K562 (cell line): ENCODE data around the gene CBX4. TPM values are rescaled to one million over a fixed set of nuclear protein-coding genes. Genes with fewer than 3 reads are reported as not detected.
A peak's percentile ranks its signal among the peaks of the same experiment; 100 is the strongest.

Source experiments
- GMEB1 ChIP-seq: fragments of 250-450 bp; sonication (Bioruptor Pico); IDR thresholded peaks from 2 replicates; pipeline ENCODE4 v1.4.0; 2020; ENCODE audit warnings: mild to moderate bottlenecking
- HNRNPLL ChIP-seq: fragments of 200-400 bp; formaldehyde crosslinking; IDR thresholded peaks from 2 replicates; pipeline ENCODE4 v1.6.1; 2017; ENCODE audit warnings: low read length, low read depth, mild to moderate bottlenecking; ENCODE audit not compliant: poor library complexity, severe bottlenecking
- KDM4B ChIP-seq, 2 experiments: fragments of 450-650 bp in 1 of 2; sonication (generic) in 1 of 2; IDR thresholded peaks; 2 replicates each; pipeline ENCODE4 v1.6.1; 2016 to 2017; ENCODE audit warnings: borderline replicate concordance in 2 of 2, antibody characterized with exemption in 1 of 2, low read depth in 1 of 2, mild to moderate bottlenecking in 1 of 2
- MCM3 ChIP-seq: fragments of 450-650 bp; IDR thresholded peaks from 2 replicates; pipeline ENCODE4 v1.6.1; 2016
- PCBP1 ChIP-seq: fragments of 200-400 bp; formaldehyde crosslinking; IDR thresholded peaks from 2 replicates; pipeline ENCODE4 v1.6.1; 2018; ENCODE audit warnings: mild to moderate bottlenecking, low read depth, low read length; ENCODE audit not compliant: poor library complexity, severe bottlenecking
- U2AF2 ChIP-seq: fragments of 200-400 bp; formaldehyde crosslinking; optimal IDR thresholded peaks from 2 replicates; pipeline ENCODE3; 2017; ENCODE audit warnings: low read depth, mild to moderate bottlenecking, low read length
- ZBTB40 ChIP-seq, 2 experiments: fragments of 450-650 bp in 1 of 2; sonication (generic) in 1 of 2; formaldehyde crosslinking in 1 of 2; IDR thresholded peaks; 2 replicates each; pipeline versions ENCODE4 v1.7.1 to v1.9.0; 2016 to 2022; ENCODE audit warnings: inconsistent platforms in 1 of 2, mild to moderate bottlenecking in 1 of 2, missing genetic modification reagents in 1 of 2
- ZHX1 ChIP-seq: fragments of 150-350 bp; conservative IDR thresholded peaks from 2 replicates; pipeline ENCODE4 v1.6.1; 2014; ENCODE audit warnings: low read length
- ZNF143 ChIP-seq: sonication (generic); formaldehyde crosslinking; IDR thresholded peaks from 2 replicates; pipeline ENCODE4 v1.9.0; 2022; ENCODE audit warnings: mild to moderate bottlenecking, missing genetic modification reagents
- ZNF146 ChIP-seq: IDR thresholded peaks from one replicate; pipeline ENCODE4 v1.6.1; 2018; ENCODE audit warnings: missing compliant biosample characterization; ENCODE audit not compliant: unreplicated experiment
- ZNF282 ChIP-seq: sonication (generic); formaldehyde crosslinking; IDR thresholded peaks from 2 replicates; pipeline ENCODE4 v1.8.1; 2023; ENCODE audit warnings: missing genetic modification reagents
- ZNF77 ChIP-seq: fragments of 250-450 bp; sonication (Bioruptor Pico); IDR thresholded peaks from 2 replicates; pipeline ENCODE4 v1.5.0; 2020
- ZZZ3 ChIP-seq: fragments of 450-650 bp; IDR thresholded peaks from 2 replicates; pipeline ENCODE4 v1.6.1; 2016; ENCODE audit warnings: antibody characterized with exemption, mild to moderate bottlenecking, moderate library complexity
- polyA plus RNA-seq, 8 experiments: library from polyadenylated mRNA; depleted of rRNA in 4 of 8; stranded (reverse) in 5 of 8; unstranded in 3 of 8; fragments of >200 nt; fragmentation: Nextera tagmentation in 2 of 8; fragmentation: Illumina TruSeq in 1 of 8; extraction: Ambion mirVana in 2 of 8; extraction: Trizol in 1 of 8; gene quantifications; 2 replicates each; pipeline versions ENCODE4 v1.2.1 to v1.2.3, GENCODE V29; 2011 to 2014; ENCODE audit warnings: inconsistent platforms in 1 of 8, missing spikeins in 1 of 8
- total RNA-seq, 7 experiments: library from RNA; depleted of rRNA in 6 of 7; stranded (reverse); fragments of >200 nt in 6 of 7; fragmentation: Illumina TruSeq in 2 of 7; extraction: Trizol in 2 of 7; gene quantifications; 2 replicates each; pipeline versions ENCODE4 v1.2.1 to v1.2.3, GENCODE V29; 2011 to 2021; ENCODE audit warnings: low replicate concordance in 1 of 7

The CBX4 gene
- total and polyA plus RNA-seq, 9 of the 15 experiments (the other 6 are each of a cell fraction or from before 2014, with no cell fraction given): 0.98 to 50.5 (median 10.0) TPM

DNA sequence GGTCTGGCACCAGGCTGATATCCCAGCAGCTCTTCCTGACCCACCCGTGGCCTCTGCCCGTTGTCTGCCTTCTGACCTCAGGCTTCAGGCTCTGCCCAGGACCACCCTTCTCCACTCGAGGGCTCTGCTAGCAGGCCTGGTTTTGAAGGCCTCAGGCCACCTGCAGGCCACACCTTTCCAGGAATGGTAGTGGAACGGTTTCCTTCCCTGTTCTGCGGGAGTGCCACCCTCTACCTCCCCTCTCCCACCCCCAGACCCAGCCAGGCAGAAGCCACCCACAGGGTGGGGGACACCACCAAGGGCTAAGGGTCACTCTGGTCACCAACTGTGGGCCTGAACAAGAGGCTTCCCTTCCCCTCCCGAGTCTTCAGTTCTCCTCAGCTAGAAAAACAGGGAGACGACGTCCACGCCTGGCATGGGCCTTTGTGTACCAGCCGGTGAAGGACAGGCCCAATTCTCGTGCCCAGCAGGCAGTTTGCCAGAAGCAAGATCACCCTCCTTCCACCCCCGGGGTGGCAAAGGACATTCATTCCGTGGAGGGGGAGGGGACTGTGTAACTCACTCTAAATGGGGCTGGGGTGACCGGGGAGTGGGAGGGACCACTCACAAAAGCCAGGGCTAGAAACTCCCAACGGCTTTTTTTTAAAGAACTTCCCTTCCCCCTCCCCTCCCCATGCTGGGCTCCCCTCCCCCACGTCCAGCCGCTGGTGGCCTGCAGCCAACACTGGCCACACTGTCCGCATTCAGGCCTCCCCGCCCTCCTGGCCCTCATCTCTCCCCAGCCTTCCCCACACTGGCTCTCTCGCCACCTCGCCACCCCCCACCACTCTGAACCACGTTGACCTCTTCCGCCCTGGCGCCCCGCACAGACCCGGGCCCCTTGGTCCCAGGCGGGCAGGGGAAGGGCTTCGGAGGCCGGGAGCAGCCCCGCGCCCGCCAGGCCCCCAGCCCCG, 7.7 kb downstream of the CBX4 start (continued):
- TF ChIP-seq HNRNPLL (no peak), KDM4B (IDR thresholded peaks at IDR 0.05; ENCODE audit: borderline replicate concordance in 2 of 2, low read depth in 1 of 2) (peak in 1 of 2 experiments; percentile 77; a peak in 1 of 4 replicates), ZBTB40 (IDR thresholded peaks at IDR 0.05) (peak; percentile 44; the same call in 1 of the 2 replicates), ZBTB40 (CRISPR knock-in tag; IDR thresholded peaks at IDR 0.05) (no peak), MCM3 (no peak), GMEB1 (CRISPR knock-in tag) (no peak), ZHX1 (no peak), ZZZ3 (no peak), ZNF77 (CRISPR knock-in tag) (no peak), ZNF146 (no peak), U2AF2 (no peak), PCBP1 (no peak), ZNF143 (CRISPR knock-in tag) (no peak), ZNF282 (no peak)
